ENCODE measurements around the gene RPL10A.

The RPL10A gene

DNA sequence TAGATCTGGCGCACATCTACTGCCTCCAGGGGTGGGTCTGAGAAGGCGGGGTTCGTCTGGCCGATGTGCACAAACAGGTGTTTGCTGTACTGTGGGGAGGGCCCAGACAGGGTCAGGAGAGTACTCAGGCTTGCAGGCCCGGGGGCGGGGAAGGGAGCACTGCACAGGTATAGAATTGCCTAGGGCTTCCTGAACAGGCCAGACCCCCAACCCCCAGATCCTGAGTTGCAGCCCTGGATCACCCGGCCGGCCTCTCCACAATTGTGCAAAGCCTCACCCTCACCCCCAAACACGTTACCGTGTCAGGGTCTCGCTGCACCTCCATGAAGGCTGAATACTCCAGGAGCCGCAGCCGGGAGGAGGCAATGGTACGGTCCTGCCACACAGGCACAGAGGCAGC is 7.8 kb downstream of the RPL10A start:
- no peak for DNase-seq

DNA sequence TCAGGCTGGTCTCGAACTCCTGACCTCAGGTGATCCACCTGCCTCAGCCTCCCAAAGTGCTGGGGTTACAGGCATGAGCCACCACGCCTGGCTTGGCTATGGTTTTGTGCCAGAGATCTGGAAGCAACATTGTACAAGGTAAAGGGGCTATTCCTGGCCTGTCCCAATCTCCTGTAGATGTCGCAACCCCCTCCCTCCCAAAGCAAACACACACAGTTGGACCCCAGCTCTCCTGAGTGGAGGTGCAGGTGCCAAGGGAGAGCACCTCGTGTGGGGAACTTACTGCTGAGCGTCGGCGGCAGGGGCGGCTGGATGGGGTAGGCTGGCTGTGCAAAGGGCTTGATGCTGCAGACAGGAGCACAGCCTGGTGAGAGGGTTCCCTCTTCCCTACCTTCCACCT is 8.8 kb downstream of the RPL10A start:
- no peak for DNase-seq

DNA sequence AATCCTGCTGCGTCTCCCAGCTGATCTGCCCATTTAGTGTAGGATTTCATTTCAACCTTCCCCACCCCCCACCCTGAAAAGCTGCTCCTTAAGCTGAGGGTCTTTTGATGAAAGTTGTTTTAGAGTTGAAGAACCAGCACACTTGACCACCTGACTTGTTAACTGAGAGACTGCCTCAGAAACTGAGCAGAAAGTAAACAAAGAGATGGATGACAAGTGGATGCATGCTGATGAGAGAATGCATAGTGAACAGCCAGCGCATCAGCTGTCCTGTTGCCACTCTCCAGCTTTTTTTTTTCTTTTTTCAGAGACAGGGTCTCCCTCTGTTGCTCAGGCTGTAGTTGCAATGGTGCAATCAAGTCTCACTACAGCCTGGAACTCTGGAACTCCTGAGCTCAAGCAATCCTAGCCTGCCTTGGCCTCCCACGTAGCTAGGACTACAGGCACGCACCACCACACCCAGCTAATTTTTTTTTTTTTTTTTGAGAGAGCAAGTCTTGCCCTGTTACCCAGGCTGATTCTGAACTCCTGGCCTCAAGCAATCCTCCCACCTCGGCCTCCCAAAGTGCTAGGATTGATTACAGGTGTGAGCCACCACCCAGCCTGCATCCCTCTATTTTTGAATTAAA is 9.5 kb downstream of the RPL10A start:
- DNase-seq: no peak

DNA sequence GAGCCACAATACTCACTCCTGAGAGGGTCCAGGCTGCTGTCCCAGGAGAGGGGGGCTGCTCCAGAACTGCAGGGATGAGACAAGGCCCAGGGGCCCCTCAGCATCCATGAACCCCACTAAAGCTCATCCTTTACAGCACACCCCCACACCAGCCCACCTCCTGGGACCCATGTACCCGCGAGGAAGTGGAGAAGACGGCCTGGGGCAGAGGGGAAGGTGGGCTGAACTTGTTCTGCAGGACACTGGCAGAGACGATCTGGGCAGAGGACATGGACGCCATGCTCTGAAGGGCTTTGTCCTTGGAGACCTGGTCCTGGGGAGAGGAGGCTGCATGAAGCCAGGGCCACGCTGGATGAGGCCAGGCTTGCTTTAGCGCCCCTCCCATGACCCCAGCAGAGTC is 10.1 kb downstream of the RPL10A start:
- no peak for DNase-seq

DNA sequence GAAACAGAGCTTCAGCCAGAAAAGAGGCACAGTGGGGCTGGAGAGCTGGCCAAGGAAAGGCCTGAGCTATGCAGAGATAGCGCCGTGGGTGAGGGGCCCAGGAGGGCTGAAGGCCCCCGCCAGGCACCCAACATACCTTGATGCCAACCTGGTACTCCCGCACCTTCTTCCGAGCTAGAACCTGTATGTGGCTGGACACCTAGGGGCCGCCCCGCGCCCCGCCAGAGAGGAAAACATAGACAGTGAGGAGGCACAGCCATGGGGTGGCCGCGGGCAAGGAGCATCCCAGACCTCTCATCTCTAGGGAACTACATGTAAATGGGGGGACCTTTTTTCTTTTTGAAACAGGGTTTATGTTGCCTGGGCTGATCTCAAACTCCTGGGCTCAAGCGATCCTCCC is 12.0 kb downstream of the RPL10A start:
- no peak for DNase-seq

DNA sequence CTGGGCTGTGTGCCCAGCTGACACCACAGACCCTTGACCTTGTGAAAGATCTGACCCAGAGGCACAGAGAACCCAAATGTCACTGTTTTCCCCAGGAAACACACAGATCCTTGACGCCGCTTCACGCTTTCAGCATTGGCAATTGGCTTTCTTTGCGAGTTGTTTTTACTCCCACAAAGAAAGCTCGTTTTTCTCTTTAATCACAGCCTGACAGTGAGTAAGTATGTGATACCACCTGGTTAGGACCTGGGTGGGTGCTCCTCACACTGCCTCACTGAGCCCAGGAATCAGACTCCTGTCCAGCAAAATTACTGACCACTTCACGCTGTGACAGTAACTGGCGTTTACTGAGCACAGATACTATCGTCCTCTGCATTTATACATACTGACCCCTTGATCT is 13.0 kb downstream of the RPL10A start:
- DNase-seq: no peak

DNA sequence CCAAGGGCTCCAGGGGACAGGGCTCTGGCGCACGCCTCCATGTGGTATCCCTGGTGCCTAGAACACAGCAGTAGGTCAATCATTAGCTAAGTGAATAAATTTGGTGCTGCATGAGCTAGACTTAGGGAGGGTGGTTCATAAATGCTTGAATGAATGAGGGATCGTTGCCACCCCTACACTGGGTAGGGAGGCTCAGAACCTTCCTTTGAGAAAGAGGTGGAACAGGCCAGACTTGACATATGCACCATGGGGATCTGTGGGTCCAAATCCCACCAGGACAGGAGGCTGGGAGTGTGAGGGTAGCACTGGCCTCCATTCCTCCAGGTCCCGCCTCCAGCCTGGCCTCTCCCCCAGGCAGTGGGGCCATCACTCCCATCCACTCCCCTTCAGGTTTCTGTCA is 14.9 kb downstream of the RPL10A start:
- DNase-seq: no peak

DNA sequence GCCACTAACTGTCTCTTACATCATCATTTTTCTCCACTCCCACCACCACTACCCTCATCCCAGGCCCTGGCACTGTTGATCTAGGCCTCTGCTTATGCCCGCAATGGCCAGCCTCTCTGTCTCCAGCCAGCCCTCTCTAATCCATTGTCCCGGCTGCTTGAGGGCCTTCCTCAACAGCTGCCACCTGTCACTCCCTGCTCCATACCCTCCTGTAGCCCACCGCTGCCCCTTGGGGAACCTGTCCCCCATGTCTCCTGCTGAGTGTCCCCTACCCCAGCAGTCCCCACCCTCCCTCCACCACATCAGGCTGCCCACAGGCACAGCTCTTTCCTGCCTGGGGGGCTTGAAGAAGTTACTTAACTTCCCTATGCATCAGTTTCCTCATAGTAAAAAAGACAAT is 15.3 kb downstream of the RPL10A start:
- no peak for DNase-seq

DNA sequence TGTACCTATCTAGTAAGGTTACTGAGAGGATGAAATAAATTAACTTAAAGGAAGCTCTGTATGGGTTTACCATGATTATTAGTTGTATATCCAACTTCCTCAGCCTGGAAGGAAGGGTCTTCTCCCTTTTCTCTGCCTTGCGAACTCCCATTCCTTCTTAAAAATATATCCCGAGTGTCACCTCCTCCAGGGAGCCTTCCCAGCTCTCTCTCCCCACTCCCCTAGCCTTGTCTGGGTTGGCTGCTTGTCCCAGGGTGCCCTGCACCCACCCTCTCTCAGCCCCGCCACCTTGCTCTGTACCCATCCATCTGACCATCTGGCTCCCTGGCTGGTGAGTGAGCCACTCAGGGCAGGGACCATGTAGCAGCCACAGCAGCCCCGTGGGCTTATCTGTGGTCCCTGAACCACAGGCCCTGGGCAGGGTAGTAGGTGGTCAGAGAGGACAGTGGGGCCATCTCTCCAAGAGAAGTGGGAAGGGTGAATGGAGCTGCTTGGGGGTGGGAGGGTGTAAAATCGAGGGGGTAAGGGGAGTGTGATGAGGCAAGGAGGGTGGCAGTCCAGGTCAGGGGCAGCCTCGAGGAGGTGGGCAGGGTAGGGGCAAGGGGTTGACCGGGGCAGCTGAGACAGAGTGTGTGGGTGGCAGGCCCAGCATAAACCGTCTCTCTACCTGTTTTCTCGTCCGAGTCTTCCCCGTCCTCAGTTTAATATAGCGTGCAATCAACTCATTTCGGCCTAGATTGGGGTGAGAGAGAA is 15.9 kb downstream of the RPL10A start:
- no peak for DNase-seq

DNA sequence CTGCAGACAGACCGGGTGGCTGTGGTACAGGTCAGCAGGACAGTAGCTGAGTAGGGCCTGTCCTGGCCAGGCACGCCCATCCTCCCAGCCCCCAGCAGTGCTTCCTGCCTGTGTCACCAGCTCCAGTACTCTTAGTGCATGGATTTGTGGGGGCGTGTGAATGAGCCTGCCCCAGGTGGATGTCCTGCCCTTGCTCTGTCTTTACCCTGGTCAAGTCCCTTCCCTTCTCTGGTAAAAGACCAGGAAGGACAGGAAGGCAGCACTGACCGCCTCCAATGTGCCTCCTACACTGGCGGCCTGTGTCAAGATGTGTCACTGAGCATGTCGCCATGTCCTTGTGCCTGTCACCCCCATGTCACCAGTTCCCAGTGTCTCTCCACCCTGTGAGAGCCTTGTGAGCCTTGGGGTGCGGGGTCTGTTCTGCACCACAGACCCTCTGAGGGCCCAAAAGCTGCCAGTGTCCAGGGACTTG is 16.8 kb downstream of the RPL10A start:
- no peak for DNase-seq

DNA sequence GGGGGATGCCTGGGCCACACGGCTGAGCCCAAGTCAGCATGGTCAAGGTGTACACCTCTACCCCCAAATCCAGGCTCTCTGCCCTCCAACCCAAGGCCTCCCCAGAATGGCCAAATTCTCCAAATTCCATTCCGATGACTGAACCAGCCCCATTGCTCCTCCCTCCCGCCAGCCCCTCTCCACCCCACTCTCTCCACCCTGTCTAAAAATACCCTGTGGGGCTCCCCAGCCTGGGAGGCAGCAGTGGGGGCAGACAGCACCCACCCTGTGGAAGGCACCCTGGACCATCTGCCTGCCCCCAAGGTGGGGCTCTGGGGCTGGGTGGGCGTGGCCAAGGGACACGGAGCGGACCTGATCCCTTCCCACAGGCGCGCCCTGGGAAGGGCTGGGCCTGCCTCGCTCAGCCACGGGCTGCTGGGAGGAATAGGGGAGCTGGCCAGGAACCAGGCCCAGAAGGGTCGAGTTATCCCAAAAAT is 17.2 kb downstream of the RPL10A start:
- no peak for DNase-seq

DNA sequence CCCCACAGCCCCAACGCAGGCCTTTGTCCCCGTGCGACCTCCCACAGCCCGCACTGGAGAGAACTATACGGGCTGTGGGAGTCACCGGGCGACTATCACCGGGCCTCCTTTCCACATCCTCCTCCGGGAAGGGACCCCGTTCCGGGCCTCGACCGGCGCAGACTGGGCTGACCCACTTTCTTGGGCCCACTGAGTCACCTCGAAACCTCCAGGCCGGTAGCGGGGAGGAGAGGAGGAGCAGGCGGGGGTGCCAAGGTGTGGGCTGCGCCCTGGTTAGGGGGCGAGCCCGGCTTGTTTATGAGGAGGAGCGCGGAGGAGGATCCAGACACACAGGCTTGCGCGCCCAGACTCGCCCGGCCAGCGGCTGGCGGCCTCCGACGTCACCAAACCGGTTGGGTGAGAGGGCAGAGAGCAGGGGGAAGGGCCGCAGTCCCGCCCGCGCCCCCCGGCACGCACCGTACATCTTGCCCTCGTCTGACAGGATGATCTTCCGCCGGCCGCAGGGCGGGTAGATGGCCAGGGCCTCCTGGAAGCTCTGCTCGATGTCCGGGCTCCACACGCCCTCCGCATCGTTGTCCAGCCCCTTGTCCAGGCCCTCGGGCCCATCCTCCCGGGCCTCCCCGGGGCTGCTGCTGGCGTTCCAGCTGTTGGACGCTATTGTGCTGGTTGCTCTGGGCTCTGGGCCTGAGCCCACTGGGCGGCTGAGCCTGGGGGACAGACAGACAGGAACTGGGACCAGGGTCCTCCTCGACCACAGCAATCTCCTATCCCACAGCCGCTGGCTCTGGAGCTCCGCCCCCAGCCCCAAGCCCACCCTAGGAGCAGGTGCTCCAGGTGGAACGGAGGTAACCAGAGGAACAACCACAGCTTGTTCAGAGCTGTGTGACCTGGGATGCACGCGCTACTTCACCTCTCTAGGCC is 18.1 kb downstream of the RPL10A start:
- no peak for DNase-seq

DNA sequence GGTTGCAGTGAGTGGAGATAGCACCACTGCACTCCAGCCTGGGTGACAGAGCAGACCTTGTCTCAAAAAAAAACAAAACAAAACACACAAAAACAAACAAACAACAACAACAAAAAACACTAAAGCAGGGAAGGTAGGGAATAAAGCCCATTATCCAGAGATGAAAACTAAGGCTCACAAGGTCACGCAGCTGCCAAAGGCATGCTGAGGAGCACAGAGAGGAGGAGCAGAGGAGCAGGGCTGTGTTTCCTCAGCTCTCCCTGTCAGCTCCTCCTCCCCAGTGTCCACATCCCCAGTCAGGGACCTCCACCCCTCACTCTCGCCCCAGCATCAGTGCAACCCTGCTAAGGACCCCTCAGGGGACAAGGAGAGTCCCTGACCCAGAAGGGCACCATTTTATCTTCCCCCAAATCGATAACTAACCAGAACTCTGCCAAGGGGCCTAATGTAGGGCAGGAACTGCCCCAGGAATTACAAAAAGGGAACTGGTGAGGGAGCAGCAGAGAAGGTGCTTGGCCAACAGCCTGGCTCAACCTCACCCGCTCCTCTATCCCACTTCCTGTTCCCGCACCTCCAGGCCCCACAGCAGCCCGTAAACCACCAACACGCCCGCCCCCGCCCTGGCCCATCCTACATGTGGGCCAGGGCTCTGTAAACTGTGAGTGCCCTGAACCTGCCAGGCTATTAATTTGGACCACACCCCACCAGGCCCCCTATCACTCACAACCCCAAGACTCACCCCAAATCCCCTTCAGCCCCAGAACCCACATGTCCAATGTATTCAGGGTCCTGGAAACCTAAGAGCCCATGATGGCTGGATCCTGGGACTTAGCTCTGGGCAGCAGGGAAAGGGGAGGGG is 19.7 kb downstream of the RPL10A start:
- DNase-seq: no peak

DNA sequence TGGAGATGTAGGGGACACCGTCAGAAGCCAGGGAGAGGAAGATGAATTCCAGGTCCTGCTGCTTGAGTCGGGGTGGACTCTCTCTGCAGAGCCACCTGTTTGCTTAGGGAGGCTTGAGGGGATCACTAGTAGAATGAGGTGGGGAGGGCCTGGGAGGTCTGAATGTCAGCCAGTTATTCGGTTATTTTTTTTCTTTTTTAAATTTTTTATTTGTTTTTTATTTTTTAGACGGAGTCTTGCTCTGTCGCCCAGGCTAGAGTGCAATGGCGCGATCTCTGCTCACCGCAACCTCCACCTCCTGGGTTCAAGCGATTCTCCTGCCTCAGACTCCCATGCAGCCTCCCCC is 20.3 kb downstream of the RPL10A start:
- DNase-seq: no peak

DNA sequence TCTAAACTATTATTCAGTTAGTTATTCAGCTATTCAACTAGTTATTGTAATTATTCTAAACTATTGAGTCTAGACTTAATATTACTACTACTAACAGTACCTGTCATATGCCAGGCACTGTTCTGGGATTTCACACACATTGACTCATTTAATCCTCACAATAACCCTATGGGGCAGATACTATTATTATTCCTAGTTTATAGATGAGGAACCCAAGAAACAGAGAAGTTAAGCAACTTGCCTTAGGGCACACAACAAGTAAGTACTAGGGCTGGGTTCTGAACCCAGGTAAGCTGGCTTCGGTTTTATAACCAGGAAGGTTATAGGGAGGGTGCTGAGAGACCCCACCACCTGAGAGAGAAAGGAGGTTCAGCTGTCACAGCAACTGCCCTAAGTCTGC is 20.9 kb downstream of the RPL10A start:
- no peak for DNase-seq

DNA sequence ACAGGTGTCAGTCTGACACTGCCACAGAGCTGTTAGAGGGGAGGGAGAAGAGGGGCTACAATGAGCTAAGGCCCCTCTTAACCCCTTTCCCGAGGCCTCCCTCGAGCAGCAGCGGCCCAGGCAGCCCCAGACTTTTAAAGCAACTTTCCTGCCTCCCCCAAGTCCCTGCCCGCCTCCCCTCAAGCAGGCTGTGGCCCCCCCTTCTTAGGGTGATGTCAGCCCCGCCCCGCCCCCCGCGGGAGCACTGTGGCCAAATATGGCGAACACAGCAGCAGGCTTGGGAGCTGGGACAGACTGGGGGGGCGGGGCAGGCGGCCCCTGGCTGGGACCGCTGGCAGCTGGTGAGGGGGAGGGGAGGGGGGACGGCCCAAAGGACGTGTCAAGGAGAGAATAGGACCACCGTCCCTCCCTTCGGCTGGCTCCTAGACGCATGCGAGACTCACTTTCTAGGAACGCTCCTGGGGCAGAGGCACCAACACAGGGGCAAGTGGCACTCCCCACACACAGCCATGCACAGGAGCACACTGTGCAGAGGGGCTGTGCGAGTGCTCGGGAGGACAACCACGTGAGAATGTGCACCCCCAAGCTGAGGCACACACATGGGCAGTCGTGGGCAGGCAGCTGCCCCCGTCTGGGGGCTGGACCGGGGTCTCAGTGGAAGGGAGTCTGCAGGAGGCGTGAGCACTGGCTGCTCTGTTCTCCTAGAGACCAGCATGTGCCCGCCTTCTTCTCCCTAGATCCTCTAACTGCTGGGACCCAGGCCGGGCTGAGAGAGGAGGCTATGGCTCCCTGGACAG is 22.0 kb downstream of the RPL10A start:
- DNase-seq: no peak

DNA sequence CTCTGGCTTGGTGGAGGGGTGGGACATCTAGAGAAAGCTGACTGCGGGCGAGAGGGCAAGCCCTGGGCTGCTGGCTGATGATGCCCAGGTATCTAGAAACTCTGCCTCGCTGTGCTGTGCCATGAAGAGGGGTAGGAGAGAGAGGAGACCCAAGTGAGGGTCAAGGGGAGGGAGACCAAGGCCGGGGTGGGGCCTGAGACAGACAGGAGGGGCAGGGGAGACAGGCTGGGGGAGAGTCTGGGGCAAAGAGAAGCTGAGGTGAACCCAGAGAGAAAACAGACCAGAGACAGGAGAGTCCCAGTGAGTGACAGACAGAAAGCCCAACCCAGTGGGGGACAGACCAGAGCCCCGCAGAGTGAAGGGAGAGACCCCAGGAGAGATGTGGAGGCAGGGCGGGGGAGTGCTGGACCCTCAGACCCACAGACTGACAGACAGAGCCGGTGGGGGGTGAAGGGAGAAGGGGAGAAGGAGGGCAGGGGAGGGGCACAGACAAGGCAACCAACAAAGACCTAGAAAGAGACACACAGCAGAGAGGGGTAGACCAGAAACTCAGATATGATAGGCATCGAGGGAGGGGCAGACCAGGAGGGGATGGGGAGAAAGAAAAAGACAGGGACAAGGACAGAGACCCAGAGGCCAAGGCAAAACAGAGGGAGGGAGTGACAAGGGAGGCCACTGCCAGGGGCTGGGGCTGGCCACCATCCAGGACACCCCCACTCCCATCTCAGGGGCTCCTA is 22.8 kb downstream of the RPL10A start:
- no peak for DNase-seq

DNA sequence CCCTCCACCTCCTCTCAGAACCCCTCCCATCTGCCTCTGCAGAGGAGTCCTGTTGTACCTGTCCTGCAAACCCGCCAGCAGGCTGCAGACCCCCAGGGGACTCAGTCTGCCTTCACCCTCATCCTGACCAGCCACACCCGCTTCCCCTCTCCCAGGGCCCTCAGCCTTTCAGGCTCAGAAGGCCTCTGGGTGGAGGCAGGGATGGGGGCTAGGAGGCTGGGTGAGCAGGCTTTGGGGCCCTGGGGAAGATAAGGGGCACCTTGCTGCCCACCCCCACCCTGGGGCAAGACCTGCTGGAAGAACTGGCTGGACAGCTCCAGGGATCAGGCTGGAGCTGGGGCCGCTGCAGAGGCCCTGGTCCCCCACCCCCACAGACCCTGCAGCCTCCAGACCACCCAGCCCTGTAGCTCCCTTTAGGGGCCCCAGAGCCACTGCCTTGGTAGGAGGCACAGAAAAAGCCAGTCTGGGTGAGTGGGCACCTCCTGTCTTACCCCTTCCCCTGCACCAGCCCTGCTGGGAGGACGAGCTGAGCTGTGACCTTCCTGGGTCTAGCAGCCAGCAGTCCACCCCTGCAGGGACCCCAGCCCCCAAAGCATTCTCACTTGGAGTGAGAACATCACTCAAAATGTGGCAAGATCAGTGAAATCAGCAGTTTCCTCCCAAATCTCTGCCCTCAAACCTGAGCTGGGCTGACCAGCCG is 23.5 kb downstream of the RPL10A start:
- DNase-seq: no peak

DNA sequence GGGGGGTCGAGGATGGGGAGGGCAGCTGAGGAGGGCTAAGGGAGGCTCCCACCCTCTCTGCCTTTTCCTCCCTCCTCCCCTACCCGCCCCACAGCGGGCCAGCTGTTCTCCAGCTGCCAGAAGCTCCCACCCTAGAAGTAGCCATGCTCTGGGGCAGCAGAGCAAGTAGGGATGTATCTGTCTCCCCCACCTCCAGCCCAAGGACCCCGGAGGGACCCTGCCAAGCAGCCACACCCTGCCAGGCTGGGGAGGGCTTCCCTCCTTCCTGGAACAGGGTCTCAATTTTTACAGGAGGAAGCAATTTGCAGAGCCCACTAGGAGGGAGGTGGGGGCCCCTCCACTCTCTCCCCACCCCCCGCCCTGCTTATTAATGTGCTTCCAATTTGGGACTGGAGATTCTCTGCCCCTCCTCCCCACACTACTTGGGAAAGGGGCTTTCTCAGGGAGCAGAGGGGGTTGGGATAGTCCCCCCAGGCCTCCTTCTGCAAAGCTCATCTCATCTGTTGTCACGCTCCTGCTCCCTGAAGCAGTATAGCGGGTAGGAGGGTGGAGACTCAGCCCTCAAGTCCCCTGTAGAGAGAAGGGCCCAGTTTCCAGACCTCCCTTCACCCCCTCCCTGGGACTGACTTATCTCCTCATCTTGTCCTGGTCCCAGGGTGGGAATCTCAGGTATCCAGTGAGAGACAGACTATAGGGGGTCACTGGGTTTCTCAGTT is 24.2 kb downstream of the RPL10A start:
- DNase-seq: no peak

DNA sequence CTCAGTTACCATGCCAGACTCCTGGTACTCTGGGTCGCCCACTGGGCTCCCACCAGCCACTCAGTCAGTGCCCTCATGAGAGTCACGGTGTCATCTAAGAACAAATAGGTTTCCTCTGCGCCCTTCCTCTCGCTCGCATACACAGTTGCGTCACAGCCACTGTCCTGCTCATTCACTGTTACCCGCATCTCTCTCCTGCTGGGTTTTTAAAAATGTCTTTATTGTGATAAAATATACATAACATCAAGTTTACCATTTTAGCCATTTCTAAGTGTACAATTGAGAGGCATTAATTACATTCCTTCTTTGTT is 24.7 kb downstream of the RPL10A start:
- DNase-seq: no peak

All from COR-L47 (cell line).